ENCODE data around the gene TBKBP1. TPM values are rescaled to one million over a fixed set of nuclear protein-coding genes. Genes with fewer than 3 reads are reported as not detected.

Gene TBKBP1
- total RNA-seq, 2 donors from 2014 or later, result 13.1 to 22.6 TPM

DNA sequence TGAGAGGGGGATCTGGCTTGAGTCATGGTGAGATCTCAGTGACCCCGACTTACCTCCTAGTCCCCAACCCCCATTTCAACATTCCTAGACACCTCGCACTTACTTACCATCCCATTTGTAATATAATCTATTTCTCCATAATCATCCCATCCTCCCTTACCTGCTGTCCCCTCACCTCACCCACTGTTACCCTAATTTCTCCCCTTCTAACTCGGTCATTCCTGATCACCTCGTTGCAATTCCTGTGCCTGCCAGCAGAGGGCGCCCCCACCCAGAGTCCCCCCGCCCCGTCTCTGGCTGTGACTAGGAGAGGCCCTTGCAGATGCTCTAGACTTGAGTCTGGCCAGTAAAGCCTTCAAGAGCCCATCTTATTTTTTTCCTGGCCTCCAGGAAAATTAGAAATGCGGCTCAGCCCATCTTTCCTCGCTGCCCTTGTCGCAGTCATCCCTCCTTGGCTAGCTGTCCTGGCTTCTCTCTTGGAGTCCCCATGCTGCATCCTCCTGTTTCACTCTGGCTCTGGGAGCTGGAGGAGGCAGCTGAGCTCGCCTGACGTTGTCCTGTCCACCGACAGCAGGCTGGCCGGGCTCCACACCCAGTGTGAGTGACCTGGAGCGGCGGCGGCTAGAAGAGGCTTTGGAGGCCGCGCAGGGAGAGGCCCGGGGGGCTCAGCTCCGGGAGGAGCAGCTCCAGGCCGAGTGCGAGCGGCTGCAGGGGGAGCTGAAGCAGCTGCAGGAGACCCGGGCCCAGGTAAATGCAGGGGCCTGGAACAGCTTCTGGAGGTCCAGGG lies 5.0 kb downstream of the TBKBP1 start:
- Mint-ChIP-seq H3K36me3 (no peaks in the 10 kb centered on the region), H3K27ac (peak overlapping the region; percentile 96 to 97), H3K9me3 (no peaks in the 10 kb centered on the region), H3K27me3 (no peaks in the 10 kb centered on the region), H3K4me3 (peak overlapping the region; percentile 85), H3K4me1 (ENCODE audit: low read depth in 2 of 2) (peaks cover 61 to 66% of the 10 kb centered on the region in 2 donors)
- peak in 1 of 2 donors; percentile 21 for ATAC-seq
- DNase-seq (ENCODE audit: low spot score), result peak; percentile 86

DNA sequence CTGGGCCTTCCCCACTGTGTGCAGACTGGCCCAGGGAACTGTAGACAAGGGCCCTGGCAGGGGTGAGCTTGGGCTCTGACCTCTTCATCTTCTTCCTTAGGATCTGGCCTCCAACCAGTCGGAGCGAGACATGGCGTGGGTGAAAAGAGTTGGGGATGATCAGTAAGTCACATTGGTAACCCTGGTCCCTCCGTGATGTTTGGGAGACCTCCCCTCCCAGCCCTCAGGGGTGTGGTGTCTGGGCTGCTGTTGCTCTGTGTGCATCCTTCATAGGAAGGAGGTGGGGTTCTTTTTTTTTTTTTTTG lies 5.5 kb downstream of the TBKBP1 start:
- no peak for ATAC-seq
- Mint-ChIP-seq H3K4me3 (peak overlapping the region; percentile 85), H3K27me3 (no peaks in the 10 kb centered on the region), H3K36me3 (no peaks in the 10 kb centered on the region), H3K27ac (peak overlapping the region; percentile 96 to 97), H3K4me1 (ENCODE audit: low read depth in 2 of 2) (peaks cover 66 to 72% of the 10 kb centered on the region in 2 donors), H3K9me3 (no peaks in the 10 kb centered on the region)
- no peak for DNase-seq (ENCODE audit: low spot score)

- DNase-seq (ENCODE audit: low spot score), result peak; percentile 89
- H3K4me3 Mint-ChIP-seq, result peak overlapping the region; percentile 85
- H3K36me3 Mint-ChIP-seq, result no peaks in the 10 kb centered on the region
- ATAC-seq, result peak; percentile 83 to 87
- H3K4me1 Mint-ChIP-seq (ENCODE audit: low read depth in 2 of 2), result peaks cover 72 to 78% of the 10 kb centered on the region in 2 donors
- H3K27ac Mint-ChIP-seq, result peak overlapping the region; percentile 96 to 97
- no peaks in the 10 kb centered on the region for H3K27me3 Mint-ChIP-seq
- H3K9me3 Mint-ChIP-seq, result no peaks in the 10 kb centered on the region
Measured at GRCh38 chr17:47700471-47701449, 6.8 kb downstream of the TBKBP1 start.

- DNase-seq (ENCODE audit: low spot score), result no peak
- Mint-ChIP-seq H3K4me3 (peak overlapping the region; percentile 85), H3K27ac (peak overlapping the region; percentile 96 to 97), H3K4me1 (ENCODE audit: low read depth in 2 of 2) (peaks cover 80 to 85% of the 10 kb centered on the region in 2 donors), H3K36me3 (no peaks in the 10 kb centered on the region), H3K9me3 (no peaks in the 10 kb centered on the region), H3K27me3 (no peaks in the 10 kb centered on the region)
- peak in 1 of 2 donors; percentile 1 for ATAC-seq
Measured at GRCh38 chr17:47701608-47702007, 7.6 kb downstream of the TBKBP1 start.

GRCh38 chr17:47702391-47702995 lies 8.5 kb downstream of the TBKBP1 start:
- H3K4me1 Mint-ChIP-seq (ENCODE audit: low read depth in 2 of 2), result peaks cover 81 to 85% of the 10 kb centered on the region in 2 donors
- H3K4me3 Mint-ChIP-seq, result peak overlapping the region; percentile 85
- no peaks in the 10 kb centered on the region for H3K27me3 Mint-ChIP-seq
- H3K27ac Mint-ChIP-seq, result peak overlapping the region; percentile 96 to 97
- ATAC-seq (no peak), DNase-seq (ENCODE audit: low spot score) (no peak)
- H3K36me3 Mint-ChIP-seq, result no peaks in the 10 kb centered on the region
- H3K9me3 Mint-ChIP-seq, result no peaks in the 10 kb centered on the region

GRCh38 chr17:47703191-47703591 lies 9.2 kb downstream of the TBKBP1 start:
- peak overlapping the region; percentile 85 for H3K4me3 Mint-ChIP-seq
- peak overlapping the region; percentile 96 to 97 for H3K27ac Mint-ChIP-seq
- H3K9me3 Mint-ChIP-seq, result no peaks in the 10 kb centered on the region
- no peaks in the 10 kb centered on the region for H3K27me3 Mint-ChIP-seq
- DNase-seq (ENCODE audit: low spot score) (peak; percentile 91), ATAC-seq (peak; percentile 43 to 63)
- H3K36me3 Mint-ChIP-seq, result no peaks in the 10 kb centered on the region
- peaks cover 83 to 86% of the 10 kb centered on the region in 2 donors for H3K4me1 Mint-ChIP-seq (ENCODE audit: low read depth in 2 of 2)

DNA sequence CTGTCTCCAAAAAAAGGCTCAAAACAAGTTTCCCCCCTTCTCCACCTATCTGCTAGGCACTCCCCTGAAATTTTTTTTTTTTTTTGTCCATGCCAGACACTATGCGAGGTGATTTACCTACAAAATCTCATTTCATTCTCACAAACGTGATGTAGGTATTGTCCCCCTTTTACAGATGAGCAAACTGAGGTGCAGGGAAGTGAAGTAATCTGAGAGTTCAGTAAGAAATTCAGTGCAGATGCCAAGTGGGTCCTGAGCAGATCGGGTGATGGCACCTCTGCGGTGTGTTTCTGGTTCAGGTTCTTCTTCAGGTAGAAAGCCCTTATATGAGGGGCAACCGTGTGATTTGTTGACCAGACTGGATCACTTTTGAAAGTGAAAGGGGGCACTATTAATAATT lies 9.7 kb downstream of the TBKBP1 start:
- DNase-seq (ENCODE audit: low spot score), result no peak
- no peaks in the 10 kb centered on the region for H3K27me3 Mint-ChIP-seq
- no peaks in the 10 kb centered on the region for H3K36me3 Mint-ChIP-seq

GRCh38 chr17:47704116-47704515 lies 10.2 kb downstream of the TBKBP1 start:
- Mint-ChIP-seq H3K36me3 (no peaks in the 10 kb centered on the region), H3K27me3 (no peaks in the 10 kb centered on the region), H3K4me1 (ENCODE audit: low read depth in 2 of 2) (peaks cover 74 to 77% of the 10 kb centered on the region in 2 donors), H3K27ac (peak overlapping the region; percentile 96 to 97), H3K9me3 (no peaks in the 10 kb centered on the region), H3K4me3 (peak overlapping the region; percentile 85)
- DNase-seq (ENCODE audit: low spot score) (peak; percentile 84), ATAC-seq (peak in 1 of 2 donors; percentile 22)

More for the DNA sequence above, 9.7 kb downstream of the TBKBP1 start:
- no peak for ATAC-seq
- Mint-ChIP-seq H3K9me3 (no peaks in the 10 kb centered on the region), H3K27ac (peak overlapping the region; percentile 96 to 97), H3K4me3 (peak overlapping the region; percentile 85), H3K4me1 (ENCODE audit: low read depth in 2 of 2) (peaks cover 78 to 81% of the 10 kb centered on the region in 2 donors)

DNA sequence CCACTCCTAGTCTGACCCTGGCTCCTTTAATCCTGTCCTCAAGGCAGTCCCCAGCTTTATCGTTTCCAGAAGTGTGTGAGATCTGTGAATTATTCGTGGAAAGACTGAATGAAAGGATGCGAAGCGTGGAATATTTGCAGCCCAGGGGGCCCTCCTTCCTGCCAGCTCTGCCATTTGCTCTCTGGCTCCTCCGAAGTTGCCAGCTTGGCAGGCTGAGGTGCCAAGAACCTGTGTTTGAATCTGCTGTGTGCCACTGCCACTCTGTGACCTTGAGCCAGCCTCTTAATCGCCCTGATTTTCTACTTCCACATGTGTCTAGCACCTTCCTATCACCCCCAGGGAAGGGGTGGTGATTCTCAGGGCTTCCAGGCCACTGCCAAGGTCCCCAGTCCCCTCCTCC lies 10.8 kb downstream of the TBKBP1 start:
- Mint-ChIP-seq H3K9me3 (no peaks in the 10 kb centered on the region), H3K4me3 (peak overlapping the region; percentile 85), H3K27me3 (no peaks in the 10 kb centered on the region), H3K27ac (peak overlapping the region; percentile 96 to 97), H3K4me1 (ENCODE audit: low read depth in 2 of 2) (peaks cover 70 to 74% of the 10 kb centered on the region in 2 donors), H3K36me3 (no peaks in the 10 kb centered on the region)
- DNase-seq (ENCODE audit: low spot score), result no peak
- no peak for ATAC-seq

DNA sequence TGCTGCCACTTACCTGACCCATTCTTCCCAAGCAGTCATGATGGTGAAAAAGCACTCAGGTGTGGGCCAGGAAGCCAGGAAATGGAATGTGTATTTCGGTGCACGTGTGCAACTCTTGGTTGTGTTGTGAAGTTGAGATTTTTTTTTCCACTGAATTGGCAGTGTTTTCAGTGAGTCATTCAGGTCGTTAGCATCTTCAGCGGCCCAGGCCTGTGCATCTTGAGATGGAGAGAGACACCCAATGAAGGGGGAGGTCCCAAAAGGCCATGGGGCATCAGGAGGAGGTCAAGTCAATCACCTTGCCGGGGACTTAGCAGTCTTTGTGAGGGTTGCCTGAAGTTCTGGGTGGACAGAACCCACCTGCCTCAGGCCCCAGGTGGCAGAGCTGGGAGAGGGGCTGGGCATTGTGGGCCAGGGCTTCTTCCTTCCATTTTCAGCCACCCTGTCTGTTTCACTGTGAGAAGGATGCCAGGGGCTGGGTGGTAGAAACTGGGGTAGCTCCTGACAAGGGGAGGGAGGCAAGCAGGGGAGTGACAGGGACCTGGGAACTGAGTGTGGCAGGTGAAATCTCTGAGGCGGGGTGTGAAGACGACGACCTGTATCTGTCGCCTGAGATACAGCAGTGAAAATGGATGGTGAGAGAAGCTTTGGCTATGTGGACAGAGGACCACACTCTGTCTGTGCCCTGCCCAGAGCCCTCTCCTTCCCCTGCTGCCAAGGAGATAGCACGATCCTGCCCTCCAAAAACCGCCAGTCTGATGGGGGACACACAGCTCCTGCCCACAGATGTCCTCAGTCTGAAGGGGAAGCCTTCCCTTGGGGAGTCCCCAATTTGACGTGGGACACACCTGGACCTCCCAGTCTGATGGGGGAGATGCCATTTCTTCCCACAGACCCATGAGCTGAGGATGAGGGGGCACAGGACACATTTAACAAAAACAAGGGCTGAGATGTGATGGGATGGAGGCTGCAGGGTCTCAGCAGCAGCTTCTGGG lies 11.9 kb downstream of the TBKBP1 start:
- peak in 1 of 2 donors; percentile 11 for ATAC-seq
- peak overlapping the region; percentile 96 to 97 for H3K27ac Mint-ChIP-seq

GRCh38 chr17:47707056-47707804 lies 13.3 kb downstream of the TBKBP1 start:
- DNase-seq (ENCODE audit: low spot score), result no peak

More for the DNA sequence above, 11.9 kb downstream of the TBKBP1 start:
- no peaks in the 10 kb centered on the region for H3K36me3 Mint-ChIP-seq
- no peaks in the 10 kb centered on the region for H3K27me3 Mint-ChIP-seq
- H3K4me3 Mint-ChIP-seq, result peak overlapping the region; percentile 85
- no peak for DNase-seq (ENCODE audit: low spot score)
- no peaks in the 10 kb centered on the region for H3K9me3 Mint-ChIP-seq
- peaks cover 76 to 78% of the 10 kb centered on the region in 2 donors for H3K4me1 Mint-ChIP-seq (ENCODE audit: low read depth in 2 of 2)

DNA sequence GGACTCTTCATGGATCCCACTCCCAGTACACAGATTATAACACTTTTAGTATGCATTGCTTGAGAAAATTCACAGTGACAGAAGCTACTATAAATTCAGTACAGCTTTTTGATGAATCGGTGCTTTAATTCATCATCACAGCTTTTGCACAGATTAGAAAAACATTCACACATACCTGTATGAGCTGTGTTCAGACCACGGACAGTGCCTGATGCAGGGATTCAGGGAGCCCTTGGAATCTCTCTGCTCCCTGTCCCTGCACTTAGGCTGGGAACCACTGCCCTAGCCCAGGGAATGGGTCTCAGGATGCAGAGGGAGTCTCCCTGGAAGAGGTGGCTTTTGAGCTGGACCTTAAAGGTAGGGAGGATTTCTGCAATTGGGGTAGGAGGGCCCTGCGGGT lies 13.9 kb downstream of the TBKBP1 start:
- Mint-ChIP-seq H3K4me3 (no peak overlapping the region), H3K4me1 (ENCODE audit: low read depth in 2 of 2) (peaks cover 68 to 76% of the 10 kb centered on the region in 2 donors), H3K27ac (peak overlapping the region; percentile 96 to 97), H3K27me3 (no peaks in the 10 kb centered on the region), H3K9me3 (no peaks in the 10 kb centered on the region), H3K36me3 (no peaks in the 10 kb centered on the region)
- DNase-seq (ENCODE audit: low spot score) (no peak), ATAC-seq (no peak)

More at GRCh38 chr17:47707056-47707804, 13.3 kb downstream of the TBKBP1 start:
- ATAC-seq, result no peak
- Mint-ChIP-seq H3K4me3 (peak overlapping the region; percentile 85), H3K4me1 (ENCODE audit: low read depth in 2 of 2) (peaks cover 70 to 76% of the 10 kb centered on the region in 2 donors), H3K36me3 (no peaks in the 10 kb centered on the region), H3K27me3 (no peaks in the 10 kb centered on the region), H3K27ac (peak overlapping the region; percentile 96 to 97), H3K9me3 (no peaks in the 10 kb centered on the region)

All from natural killer cell treated with Interleukin-12 subunit alpha and Interleukin-12 subunit beta and Interleukin-15 and Interleukin-18, amount 100 ng/mL, for 72 hours (primary cell).